Heart left ventricle (tissue), 13 donors: Measurements from ENCODE around the gene RGMB.

Source experiments
- CTCF ChIP-seq, 12 donors: fragments of 200-600 bp; sonication (generic) in 4 of 12; IDR thresholded peaks; one replicate each; pipeline versions ENCODE4 v1.5.0 to v1.8.0; 2018 to 2022; ENCODE audit warnings: antibody characterized with exemption in 12 of 12, mild to moderate bottlenecking in 5 of 12
- POLR2A ChIP-seq, 2 donors: fragments of 450-650 bp; IDR thresholded peaks; one replicate each; pipeline ENCODE4 v1.6.1; 2017; ENCODE audit warnings: antibody characterized with exemption in 2 of 2, mild to moderate bottlenecking in 2 of 2, moderate library complexity in 2 of 2
- donor health status: ischemic (EF 13 %, LVEDD 7.1; RV severe dilation, severe dysfunction).
- donor health status: DM: no; HTN: yes; CAD: no.
- donor health status: DM: no; HTN: no; CAD: no.
- donor health status: ischemic (EF 25% LVEDD 6.9; RV normal size, moderate dysfunction).
- donor health status: ischemic (EF 25% LVEDD 5.7; RV mildly dilated, moderate dysfunction).
- donor health status: ischemic (EF 35%, LVEDD 5.7; RV mildly dilated, moderate dysfunction).
- donor health status: nonischemic (EF 11% LVEDD 7.7; RV severe dilation, severe dysfunction).
- donor health status: DM: yes; HTN: yes; CAD: no.
- donor health status: PGD.
- donor health status: ischemic (EF 29% LVEDD 5.4; RV normal size, mild dysfunction).
- donor health status: nonischemic (EF 23%, LVEDD 6.1; RV moderate dilation, normal function).

- no peak for TF ChIP-seq CTCF (IDR thresholded peaks at IDR 0.05)
- no peak for TF ChIP-seq POLR2A (IDR thresholded peaks at IDR 0.05)
Measured at GRCh38 chr5:98770911-98771322, 2.5 kb upstream of the RGMB start.
